Mammary epithelial cell (primary cell): Measurements from ENCODE around the gene ITGAX.

Experiments
- CTCF ChIP-seq, 2 donors: IDR thresholded peaks in 1 of 2; conservative IDR thresholded peaks in 1 of 2; 2 replicates each; pipeline ENCODE4 v1.5.1; 2011 to 2012; ENCODE audit warnings: inconsistent platforms in 2 of 2, low read length in 2 of 2, mild to moderate bottlenecking in 2 of 2, control low read depth in 1 of 2, low read depth in 1 of 2; ENCODE audit not compliant: insufficient read depth in 1 of 2; ENCODE audit errors: extremely low read depth in 1 of 2
- EZH2 ChIP-seq: IDR thresholded peaks from 2 replicates; pipeline ENCODE4 v1.6.1; 2012; ENCODE audit warnings: low read length, inconsistent platforms, borderline replicate concordance

GRCh38 chr16:31323959-31324629, 30.9 kb upstream of the ITGAX start:
- TF ChIP-seq CTCF (conservative IDR thresholded peaks at IDR 0.05 in 1 of 2, IDR thresholded peaks at IDR 0.05 in 1 of 2; ENCODE audit: extremely low read depth in 1 of 2, insufficient read depth in 1 of 2, low read depth in 1 of 2, low read length in 2 of 2) (no peak), EZH2 (no peak)
